SK-MEL-5 (cell line): ENCODE results near the gene MVB12B. TPM values are rescaled to one million over a fixed set of nuclear protein-coding genes. Genes with fewer than 3 reads are reported as not detected.
"Not testable (repeated sequence)": the region's sequence is repeated elsewhere in the genome, so short reads cannot be mapped to it uniquely, and the experiment has no call there.

Experiments used
- DNase-seq: peaks from one replicate; pipeline ENCODE4 v3.0.0-alpha.2; 2016; ENCODE audit warnings: low read depth, low spot score
- in situ Hi-C: cut with HindIII; loops from 2 replicates; pipeline ENCODE4 v1.10.0; 2016; ENCODE audit warnings: low sequenced_read_pairs, high pct_unique_total_duplicates, low pct_unique_long_range_greater_than_20kb
- total RNA-seq: library from RNA; depleted of rRNA; stranded (reverse); fragments of >200 nt; shearing (Covaris generic); gene quantifications from 2 replicates; pipeline ENCODE4 v1.2.3, GENCODE V29; 2014

MVB12B gene
- total RNA-seq, 1 experiment from 2014 or later = 3.1 TPM

DNA sequence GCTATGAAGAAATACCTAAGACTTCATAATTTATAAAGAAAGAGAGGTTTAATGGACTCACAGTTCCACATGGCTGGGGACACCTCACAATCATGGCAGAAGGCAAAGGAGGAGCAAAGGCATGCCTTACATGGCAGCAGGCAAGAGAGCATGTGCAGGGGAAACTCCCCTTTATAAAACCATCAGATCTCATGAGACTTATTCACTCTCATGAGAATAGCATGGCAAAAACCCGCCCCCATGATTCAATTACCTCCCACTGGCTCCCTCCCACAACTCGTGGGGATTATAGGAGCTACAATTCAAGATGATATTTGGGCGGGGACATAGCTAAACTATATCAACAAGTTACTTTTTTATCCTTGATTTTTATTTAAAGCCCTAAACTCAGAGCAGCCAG lies 150.8 kb downstream of the MVB12B start:
- in situ Hi-C loops = not testable (repeated sequence)
- DNase-seq = peak; percentile 16

DNA sequence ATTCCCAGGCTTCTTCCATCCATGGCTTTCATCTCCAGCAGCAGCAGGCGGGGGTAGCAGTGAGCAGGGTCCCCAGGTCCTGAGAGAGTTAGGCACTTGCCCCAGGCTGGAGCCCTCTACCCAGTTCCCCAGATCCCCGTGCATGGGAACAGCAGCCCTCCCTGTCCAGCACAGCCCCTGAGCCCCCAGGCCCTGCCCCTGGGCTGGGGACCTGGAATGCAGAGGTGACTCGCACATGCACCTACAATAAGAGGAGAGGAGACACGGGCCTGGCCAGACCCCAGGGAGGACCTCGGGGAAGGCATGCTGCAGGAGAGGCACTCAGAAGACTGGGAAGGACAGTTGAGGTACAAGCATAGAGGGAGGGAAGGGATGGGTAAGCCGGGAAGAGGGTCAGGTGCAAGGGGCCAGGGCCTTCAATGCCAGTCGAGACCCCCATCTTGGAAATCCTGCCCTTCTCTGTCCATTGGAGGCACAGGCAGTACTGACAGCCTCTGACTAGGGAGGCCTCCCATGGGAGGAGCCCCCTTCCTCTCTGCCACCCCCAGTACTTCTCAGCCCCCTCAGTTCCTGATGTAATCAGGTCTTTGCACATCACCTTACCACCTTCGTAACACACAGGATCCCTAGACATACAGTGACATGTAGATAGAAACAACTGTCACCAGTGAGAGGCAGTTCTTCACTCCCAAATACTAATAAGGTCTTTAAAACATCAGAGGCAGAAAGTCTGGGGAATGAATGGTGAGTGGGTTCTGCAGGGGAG lies 151.8 kb downstream of the MVB12B start:
- DNase-seq = no peak
- in situ Hi-C loops = no loop called here

DNA sequence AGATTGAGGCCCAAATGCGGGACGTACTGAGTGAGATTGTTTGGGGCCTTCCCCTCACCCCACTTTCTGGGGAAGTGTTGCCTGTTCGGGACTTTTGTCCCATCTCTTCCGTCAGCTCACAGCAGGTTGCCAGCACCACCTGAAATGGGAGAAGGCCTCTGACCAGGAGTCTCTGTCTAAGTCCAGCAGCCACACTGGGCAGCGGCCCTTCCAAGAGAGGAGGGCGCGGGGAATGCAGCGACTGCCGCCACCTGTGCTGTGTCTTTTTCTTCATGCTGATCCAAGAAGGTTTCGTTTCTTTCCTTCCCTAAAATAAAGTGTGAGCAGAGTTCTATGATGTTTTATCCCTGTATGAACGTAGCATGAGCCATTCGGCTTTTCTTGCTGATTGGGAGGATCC lies 152.9 kb downstream of the MVB12B start:
- DNase-seq = no peak
- in situ Hi-C loops = no loop called here

DNA sequence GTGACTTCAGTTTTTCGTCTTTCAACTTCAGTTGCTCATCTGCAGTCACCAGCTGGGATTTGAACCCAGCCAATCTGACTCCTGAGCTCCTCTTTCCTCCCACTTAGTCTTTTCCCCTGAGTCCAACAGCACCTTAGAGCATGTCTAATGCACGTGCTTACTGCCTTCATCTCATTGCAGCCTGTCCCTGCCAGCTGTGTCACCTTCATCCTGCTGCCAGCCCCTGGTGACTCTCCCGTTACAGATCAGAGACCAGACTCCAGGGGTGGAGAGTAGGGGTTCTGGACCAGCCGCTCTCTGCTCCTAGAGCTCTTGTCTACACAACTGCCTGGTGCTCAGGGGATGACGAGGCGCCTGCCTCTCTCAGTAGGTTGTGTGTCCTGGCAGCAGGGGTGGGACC lies 154.2 kb downstream of the MVB12B start:
- in situ Hi-C loops = no loop called here
- no peak for DNase-seq

DNA sequence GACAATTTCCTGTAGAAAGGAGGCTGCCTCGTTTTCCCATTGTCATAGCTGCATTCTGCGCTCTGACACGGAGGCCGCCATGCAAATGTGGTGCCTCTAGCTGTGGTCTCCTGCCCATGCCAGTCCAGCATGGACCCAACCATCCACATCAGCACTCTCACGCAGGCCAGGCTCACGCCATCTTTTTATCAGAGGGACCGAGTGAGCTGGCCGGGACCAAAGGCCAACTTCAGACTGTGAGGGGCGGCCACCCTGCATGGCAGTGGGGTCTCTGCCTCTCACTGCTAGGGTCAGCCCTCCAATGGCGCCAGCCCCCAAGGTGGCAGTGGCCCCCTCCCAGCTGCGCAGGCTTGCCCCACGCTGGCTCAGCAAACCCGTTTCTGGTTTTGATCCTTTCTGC lies 155.2 kb downstream of the MVB12B start:
- DNase-seq = no peak
- in situ Hi-C loops = no loop called here

DNA sequence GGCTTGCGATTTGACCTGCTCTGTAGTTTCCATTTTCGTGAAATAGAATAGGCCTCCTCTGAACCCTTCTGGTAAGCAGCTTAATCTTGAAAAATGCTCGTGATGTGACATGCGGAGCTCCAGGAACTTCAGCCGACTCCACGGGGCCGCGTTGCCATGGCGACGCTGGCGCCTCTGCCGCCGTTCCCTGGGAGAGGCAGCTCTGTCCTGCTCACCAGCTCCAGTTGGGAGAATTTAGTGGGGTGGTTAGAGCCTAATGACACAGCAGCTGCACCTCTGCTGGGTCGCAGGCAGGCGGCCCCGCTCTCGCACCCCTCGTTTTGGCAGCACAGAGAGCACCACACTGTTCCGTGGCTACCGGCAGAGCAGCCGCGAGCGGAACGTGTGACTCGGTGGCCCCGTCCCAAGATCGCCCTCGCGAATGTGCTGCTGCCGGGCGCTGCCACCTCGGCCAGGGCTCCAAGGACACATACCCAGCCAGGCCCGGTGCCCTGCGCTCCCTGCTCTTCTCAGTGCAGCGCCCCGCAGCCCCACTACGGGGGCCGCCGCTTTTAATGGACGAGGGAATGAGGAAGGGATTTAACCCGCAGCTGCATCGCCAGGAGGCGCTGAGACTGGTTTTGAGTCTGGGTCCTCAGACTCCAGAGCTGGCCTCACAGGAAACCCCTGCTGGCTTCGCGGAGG lies 155.9 kb downstream of the MVB12B start:
- in situ Hi-C loops = no loop called here
- no peak for DNase-seq

DNA sequence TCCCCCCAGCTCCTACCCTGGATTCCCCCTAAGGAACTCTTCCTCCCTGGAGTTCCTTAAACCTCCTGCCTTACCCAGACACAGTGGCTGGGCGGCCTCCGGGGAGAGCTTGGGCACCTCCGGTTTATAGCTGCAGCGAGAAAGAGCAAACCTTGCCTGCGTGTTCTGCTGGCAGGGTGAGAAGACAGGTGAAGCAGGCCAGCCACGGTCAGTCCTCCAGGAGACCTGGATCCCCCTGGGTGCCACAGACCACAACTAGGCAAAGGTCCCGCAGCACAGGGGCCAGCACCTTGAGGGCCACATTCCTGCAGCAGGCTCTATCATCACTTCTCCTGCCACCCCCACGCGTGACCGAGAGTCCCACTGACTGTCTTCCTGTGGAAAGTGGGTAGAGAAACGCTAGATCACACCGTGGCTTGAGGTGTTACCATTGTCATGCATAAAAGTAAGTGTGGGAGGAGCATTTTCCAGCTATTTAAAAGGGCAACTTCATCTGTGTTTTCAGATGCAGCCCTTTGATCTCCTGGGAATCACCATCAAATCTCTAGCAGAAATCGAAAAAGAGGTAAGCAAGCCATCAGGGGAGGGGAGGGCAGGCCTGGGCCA lies 156.9 kb downstream of the MVB12B start:
- in situ Hi-C loops = no loop called here
- DNase-seq = no peak

DNA sequence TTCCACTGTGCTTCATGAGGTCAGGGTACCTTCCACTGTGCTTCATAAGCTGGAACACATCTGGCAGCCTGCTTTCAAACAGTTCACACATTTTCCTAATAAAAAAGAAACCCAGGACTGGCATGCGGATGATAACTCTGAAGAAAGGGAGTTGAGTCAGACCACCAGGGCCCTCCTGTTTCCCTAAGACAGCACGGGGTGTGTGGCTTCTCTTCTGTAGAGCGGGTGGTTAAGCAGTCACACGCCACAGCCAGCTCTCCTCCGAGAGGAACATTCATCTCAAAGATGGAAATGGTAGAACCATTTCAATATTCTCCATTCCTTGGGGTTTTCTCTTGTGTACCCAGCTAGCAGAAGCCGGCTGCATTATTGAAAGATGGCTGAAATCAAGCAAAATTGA lies 159.0 kb downstream of the MVB12B start:
- no peak for DNase-seq
- in situ Hi-C loops = no loop called here

DNA sequence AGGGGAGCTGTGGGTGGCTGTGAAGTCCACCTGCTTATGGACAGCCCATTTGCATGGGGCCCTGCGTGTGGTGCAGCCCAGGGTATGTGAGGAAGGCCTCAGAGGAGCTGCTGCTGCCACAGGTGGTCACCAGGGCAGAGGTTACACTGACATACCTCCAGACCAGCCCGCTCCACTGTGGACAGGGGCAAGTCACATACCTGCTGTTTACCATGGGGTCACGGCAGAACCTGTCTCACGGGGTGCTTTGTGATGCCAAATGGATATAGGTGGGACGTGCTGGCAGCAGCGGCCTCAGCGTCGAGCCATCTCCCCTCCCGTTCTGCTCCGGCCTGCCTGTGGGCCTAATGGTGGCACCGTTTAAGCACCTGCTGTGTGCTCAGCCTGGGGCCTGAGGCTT lies 159.6 kb downstream of the MVB12B start:
- DNase-seq = no peak
- in situ Hi-C loops = no loop called here

DNA sequence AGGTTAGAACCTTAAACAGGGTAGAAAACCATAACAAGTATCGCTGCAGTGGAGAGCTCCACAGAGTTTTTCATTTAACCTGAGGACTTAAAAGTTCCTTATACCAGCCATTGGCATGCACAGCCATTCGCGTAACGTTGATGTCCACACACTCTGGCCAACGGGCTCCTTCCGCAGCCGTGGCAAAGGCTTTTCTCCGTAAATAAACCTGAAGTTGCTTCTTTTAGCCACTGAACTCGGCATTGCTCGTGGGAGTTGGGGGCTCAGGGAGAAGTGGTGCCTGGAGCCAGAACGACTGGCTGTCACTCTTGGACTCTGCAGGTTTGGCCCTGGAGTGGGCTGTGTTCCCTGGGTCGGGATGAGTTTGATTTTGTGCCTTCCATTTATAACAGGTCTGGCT lies 161.2 kb downstream of the MVB12B start:
- in situ Hi-C loops = no loop called here
- DNase-seq = no peak

DNA sequence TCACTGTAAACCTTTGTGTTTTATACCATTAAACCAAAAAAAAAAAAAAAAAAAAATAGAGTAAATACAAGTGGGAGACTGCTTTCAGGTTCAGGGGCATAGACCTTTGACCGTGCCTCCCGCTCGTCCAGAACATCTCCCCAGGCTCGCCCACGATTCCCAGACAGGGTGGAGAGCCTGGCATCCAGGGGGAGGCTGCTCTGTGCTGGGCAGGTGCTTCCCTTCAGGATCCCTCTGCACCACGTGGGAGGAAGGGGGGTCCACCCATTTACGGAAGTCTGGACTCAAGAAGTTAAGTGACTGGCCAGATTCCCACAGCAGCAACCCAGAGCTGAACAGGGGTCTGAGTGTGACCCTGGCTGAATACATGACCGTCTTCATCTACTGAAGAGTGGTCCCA lies 161.7 kb downstream of the MVB12B start:
- in situ Hi-C loops = no loop called here
- no peak for DNase-seq

DNA sequence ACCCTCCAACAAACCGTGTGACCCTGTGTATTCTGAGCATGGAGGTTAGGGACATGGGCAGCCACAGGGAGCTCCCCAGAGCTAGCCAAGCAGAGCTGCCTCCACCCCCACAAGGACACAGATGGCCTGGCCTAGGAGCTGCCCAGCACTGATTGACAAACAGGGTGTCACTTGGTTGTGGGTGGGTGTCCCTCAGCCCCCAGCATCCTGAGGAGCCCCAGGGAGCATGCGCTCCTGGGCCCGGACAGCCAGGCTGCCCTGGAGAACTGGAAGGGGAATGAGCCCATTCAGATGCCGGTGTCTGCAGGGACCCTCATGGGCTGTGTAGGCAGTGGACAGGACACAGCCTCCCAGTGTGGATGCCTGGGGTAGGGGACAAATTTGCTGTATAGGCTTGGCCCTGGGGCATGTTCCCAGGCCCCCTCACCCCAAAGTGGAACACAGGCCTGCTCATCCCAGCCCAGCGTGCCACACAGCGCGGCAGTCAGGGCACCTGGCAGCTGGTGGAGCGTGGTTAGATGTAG lies 162.3 kb downstream of the MVB12B start:
- no peak for DNase-seq
- in situ Hi-C loops = no loop called here

DNA sequence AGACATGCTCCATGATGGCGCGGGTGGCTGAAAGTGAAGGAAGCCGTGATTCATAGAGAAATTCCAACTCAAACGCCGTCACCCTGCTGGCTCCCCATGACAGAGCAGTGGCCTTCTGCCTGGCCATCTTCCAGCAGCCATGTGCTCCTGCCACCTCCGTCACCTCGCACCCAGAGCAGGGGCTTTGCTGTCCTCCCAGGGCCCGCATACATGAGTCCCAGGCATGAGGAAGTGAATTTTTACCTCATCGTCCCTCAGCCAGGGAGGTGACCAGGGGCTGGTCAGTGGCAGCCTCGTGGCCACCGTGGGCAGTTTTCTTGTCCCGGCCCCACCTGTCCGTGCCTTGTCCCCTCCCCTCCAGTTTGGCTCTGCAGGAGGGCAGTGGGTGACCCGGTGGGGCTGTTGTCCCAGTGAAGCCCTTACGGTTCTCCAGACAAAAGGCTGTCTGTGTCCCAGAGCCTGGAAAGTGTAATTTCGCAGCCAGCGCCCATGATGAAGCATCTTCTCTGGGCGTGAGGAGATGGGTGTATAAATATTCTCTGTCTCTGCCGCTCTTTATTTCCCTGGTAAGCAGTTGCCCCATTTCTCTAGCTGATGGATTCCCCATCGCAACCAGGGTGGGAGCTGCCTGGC lies 163.1 kb downstream of the MVB12B start:
- DNase-seq = no peak
- in situ Hi-C loops = no loop called here

DNA sequence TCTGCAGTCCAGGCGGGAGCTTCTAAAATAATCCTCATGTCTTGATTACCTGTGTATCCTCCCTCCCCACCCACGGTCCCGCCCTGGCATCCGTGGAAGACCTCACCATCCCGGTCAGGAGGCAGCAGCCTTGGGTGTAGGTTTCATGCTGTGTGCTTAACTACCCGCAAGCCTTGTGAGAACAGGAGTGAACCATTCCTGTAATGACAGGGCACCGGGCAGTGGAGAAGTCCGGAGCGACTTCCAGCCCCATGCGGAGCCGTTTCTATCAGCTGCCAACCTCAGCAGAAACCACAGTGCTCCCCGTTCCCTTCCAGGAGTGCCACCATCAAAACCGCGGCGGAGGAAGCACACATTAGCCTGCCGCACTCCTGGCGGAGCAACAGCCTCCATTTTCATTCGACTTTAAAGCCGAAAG lies 163.6 kb downstream of the MVB12B start:
- no peak for DNase-seq
- in situ Hi-C loops = no loop called here

DNA sequence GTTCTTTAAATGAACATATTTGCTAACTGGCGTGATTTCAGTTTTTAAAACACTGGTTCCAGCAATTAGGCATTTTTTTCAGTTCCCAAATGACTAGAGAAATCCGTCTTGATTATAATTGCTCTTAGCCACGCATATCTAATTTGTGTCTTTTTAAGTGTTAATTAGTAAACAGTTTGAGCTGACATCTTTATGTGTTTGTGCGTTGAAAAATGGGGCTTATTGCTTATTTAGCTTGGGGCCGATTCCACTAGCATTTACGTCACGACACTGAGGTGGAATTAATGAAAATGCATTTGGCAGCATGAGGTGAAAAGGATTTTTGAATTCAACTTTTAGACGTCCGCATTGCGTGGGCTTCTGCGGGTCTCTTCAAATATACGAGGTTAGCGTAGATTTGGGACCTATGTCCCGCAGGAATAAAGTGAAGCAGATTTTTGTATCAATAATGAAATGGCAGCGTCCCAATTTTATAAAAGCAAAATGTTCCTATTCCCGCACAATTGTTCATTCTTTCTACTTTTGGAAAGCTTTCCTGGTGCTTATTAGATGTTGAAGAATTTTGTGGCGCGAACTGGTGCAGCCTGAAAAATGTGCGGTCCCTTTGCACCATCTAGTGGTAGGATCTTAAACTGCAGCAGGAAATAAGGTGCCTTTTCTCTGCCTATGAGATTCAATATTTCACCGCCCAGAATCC lies 164.4 kb downstream of the MVB12B start:
- in situ Hi-C loops = no loop called here
- DNase-seq = peak; percentile 70

DNA sequence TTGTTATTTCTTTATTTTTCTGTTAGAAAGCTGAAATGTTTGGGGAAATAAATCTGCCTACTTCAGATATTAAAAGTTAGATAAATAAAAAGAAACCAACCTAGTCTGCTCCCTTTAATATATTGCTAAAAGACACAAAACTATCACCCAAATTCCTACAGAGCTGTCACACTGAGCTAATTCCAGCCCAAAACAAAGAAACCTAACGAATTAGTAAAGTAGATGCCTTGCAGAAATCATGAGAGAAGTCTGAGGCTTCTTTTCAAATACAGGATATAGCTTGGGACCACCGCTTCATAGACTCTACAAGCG lies 164.9 kb downstream of the MVB12B start:
- DNase-seq = no peak
- in situ Hi-C loops = no loop called here

DNA sequence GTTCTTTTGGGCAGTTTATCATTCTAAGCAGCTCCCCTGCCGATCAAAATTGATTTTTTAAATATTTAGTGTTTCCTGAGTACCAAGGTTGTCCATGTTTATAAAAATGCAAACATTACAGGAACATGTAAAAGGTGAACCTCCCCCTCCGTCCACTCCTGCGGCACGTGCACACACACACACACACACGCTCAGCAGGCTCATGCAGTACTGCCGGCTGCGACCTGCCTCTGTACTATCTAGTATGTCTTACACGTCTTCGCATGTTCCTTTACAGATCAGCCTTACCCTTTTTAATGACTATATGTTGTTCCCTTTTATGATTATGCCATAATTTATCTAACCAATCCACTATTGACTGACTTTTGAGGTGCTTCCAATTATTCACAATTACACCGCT lies 165.3 kb downstream of the MVB12B start:
- in situ Hi-C loops = no loop called here
- no peak for DNase-seq

DNA sequence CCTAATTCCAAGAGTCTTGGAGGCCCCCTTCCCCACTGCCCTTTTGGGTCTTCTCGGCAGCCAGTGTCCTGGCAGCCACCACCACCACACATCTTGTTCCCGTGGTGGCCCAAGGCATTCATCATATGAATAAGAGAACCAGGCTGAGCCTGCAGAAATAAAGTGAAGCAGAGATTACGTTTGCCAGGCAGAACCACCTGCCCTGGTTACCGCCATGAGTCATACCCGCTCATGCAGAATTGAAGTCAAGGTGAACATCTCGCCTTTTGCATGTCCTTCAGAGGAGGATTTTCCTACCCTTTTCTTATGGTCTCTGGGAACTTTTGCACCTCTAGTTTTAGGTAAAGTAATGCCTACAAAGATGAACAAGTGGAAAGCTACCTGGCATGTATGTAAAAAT lies 167.6 kb downstream of the MVB12B start:
- in situ Hi-C loops = no loop called here

More for the DNA sequence above, 167.6 kb downstream of the MVB12B start:
- DNase-seq = no peak
